Testis (tissue), 2 donors: ENCODE data around the gene ERBIN.

ENCODE experiments used
- POLR2A ChIP-seq: fragments of 450-650 bp; IDR thresholded peaks from one replicate; pipeline ENCODE4 v1.6.1; 2017; ENCODE audit warnings: antibody characterized with exemption, mild to moderate bottlenecking, moderate library complexity
- TF ChIP-seq, protein P1 (sequence below), 3 experiments: fragments of 450-650 bp in 2 of 3; fragments of 200-600 bp in 1 of 3; sonication (generic) in 1 of 3; IDR thresholded peaks; one replicate each; pipeline ENCODE4 v1.5.1; 2016 to 2019; ENCODE audit warnings: antibody characterized with exemption in 3 of 3, mild to moderate bottlenecking in 2 of 3, moderate library complexity in 1 of 3

DNA sequence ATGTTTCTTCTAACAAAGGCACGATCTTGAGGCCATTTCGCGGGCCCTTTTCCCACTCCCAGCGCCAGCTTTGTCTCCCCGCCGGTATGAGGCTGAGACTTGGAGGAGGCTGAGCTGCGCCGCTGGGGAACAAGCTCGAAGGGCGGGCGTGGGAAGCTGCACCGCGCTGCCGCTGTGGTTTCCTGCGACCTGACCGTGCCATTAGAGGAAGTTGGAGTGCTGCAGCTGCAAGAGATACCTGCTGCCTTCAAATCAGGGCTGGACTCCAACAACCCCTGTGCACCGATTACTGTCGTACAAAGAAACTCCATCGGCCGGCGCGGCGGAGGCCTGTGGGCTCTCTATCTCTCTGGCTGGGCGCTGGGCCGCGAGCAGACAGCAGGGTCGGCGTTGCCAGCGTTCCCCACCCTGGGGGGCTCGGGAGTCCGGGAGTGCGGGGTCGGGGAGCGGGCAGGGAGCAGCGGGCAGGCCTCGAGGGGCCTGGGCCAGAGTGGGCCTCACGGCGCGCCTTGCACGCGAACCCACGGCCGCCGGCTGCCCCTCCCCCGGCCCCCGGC, 1.3 kb upstream of the ERBIN start:
- TF ChIP-seq POLR2A, result no peak
- TF ChIP-seq, protein P1, sequence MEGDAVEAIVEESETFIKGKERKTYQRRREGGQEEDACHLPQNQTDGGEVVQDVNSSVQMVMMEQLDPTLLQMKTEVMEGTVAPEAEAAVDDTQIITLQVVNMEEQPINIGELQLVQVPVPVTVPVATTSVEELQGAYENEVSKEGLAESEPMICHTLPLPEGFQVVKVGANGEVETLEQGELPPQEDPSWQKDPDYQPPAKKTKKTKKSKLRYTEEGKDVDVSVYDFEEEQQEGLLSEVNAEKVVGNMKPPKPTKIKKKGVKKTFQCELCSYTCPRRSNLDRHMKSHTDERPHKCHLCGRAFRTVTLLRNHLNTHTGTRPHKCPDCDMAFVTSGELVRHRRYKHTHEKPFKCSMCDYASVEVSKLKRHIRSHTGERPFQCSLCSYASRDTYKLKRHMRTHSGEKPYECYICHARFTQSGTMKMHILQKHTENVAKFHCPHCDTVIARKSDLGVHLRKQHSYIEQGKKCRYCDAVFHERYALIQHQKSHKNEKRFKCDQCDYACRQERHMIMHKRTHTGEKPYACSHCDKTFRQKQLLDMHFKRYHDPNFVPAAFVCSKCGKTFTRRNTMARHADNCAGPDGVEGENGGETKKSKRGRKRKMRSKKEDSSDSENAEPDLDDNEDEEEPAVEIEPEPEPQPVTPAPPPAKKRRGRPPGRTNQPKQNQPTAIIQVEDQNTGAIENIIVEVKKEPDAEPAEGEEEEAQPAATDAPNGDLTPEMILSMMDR (IDR thresholded peaks at IDR 0.05), result no peak
